Cardiac muscle cell (in vitro differentiated cells and primary cell): ENCODE measurements around the gene TSPAN14. TPM values are rescaled to one million over a fixed set of nuclear protein-coding genes. Genes with fewer than 3 reads are reported as not detected.

Experiments
- DNase-seq, 2 donors: peaks; one replicate each; pipeline versions ENCODE4 v3.0.0 to v3.0.0-alpha.2; 2010 to 2017; ENCODE audit warnings: low read depth in 1 of 2, low spot score in 1 of 2
- H3K27ac ChIP-seq: fragments of 200-600 bp; sonication (generic); 2 replicates; pipeline ENCODE4 v1.5.1; 2016
- H3K27me3 ChIP-seq: fragments of 200-600 bp; sonication (generic); 2 replicates; pipeline ENCODE4 v1.6.0; 2016; ENCODE audit warnings: control low read depth
- H3K36me3 ChIP-seq: fragments of 200-600 bp; sonication (generic); 2 replicates; pipeline ENCODE4 v1.5.1; 2016; ENCODE audit warnings: control low read depth
- H3K4me1 ChIP-seq: fragments of 200-600 bp; sonication (generic); 2 replicates; pipeline ENCODE4 v1.8.1; 2017; ENCODE audit warnings: low read depth, mild to moderate bottlenecking, mixed run types
- H3K4me3 ChIP-seq: fragments of 200-600 bp; sonication (generic); 2 replicates; pipeline ENCODE4 v1.5.1; 2016; ENCODE audit warnings: mild to moderate bottlenecking
- H3K9me3 ChIP-seq: fragments of 200-600 bp; sonication (generic); 2 replicates; pipeline ENCODE4 v1.5.1; 2017; ENCODE audit warnings: low read depth, mild to moderate bottlenecking, control low read depth
- CTCF ChIP-seq: IDR thresholded peaks from 2 replicates; pipeline ENCODE4 v1.5.1; 2012; ENCODE audit warnings: low read depth, mild to moderate bottlenecking, low read length
- polyA plus RNA-seq: library from polyadenylated mRNA; unstranded; fragments of >200 nt; fragmentation: Nextera tagmentation; extraction: Ambion mirVana; gene quantifications from 2 replicates; pipeline ENCODE4 v1.2.1, GENCODE V29; 2016
- total RNA-seq: library from RNA; depleted of rRNA; stranded (reverse); fragments of >200 nt; gene quantifications from 2 replicates; pipeline ENCODE4 v1.2.3, GENCODE V29; 2016

Gene TSPAN14
- total and polyA plus RNA-seq, 2 experiments from 2014 or later: 31.6 to 55.1 TPM

- DNase-seq: no peak
- H3K27me3 ChIP-seq: no peaks in the 10 kb centered on the region
- no peaks in the 10 kb centered on the region for H3K9me3 ChIP-seq
- no peak for TF ChIP-seq CTCF
- no peaks in the 10 kb centered on the region for H3K4me1 ChIP-seq
- H3K36me3 ChIP-seq: no peaks in the 10 kb centered on the region
- H3K4me3 ChIP-seq: no peak overlapping the region
- H3K27ac ChIP-seq: no peak overlapping the region
Observed at GRCh38 chr10:80554050-80554449, 99.9 kb downstream of the TSPAN14 start.

GRCh38 chr10:80555415-80555814, 101.3 kb downstream of the TSPAN14 start:
- Histone ChIP-seq H3K36me3 (no peaks in the 10 kb centered on the region), H3K27me3 (no peaks in the 10 kb centered on the region), H3K9me3 (no peaks in the 10 kb centered on the region), H3K4me1 (no peaks in the 10 kb centered on the region), H3K27ac (no peak overlapping the region), H3K4me3 (no peak overlapping the region)
- no peak for TF ChIP-seq CTCF
- no peak for DNase-seq

- no peak for TF ChIP-seq CTCF
- H3K36me3 ChIP-seq: no peaks in the 10 kb centered on the region
- no peak for DNase-seq
- no peaks in the 10 kb centered on the region for H3K9me3 ChIP-seq
- no peak overlapping the region for H3K27ac ChIP-seq
- no peaks in the 10 kb centered on the region for H3K4me1 ChIP-seq
- no peaks in the 10 kb centered on the region for H3K27me3 ChIP-seq
- H3K4me3 ChIP-seq: no peak overlapping the region
Observed at GRCh38 chr10:80561950-80562349, 107.8 kb downstream of the TSPAN14 start.

- Histone ChIP-seq H3K4me1 (no peaks in the 10 kb centered on the region), H3K4me3 (no peak overlapping the region), H3K27me3 (no peaks in the 10 kb centered on the region), H3K27ac (no peak overlapping the region), H3K9me3 (no peaks in the 10 kb centered on the region), H3K36me3 (no peaks in the 10 kb centered on the region)
- TF ChIP-seq CTCF: no peak
- DNase-seq: no peak
Observed at GRCh38 chr10:80567292-80567691, 113.2 kb downstream of the TSPAN14 start.

- Histone ChIP-seq H3K27ac (no peak overlapping the region), H3K4me3 (no peak overlapping the region), H3K9me3 (no peaks in the 10 kb centered on the region), H3K4me1 (no peaks in the 10 kb centered on the region), H3K36me3 (no peaks in the 10 kb centered on the region), H3K27me3 (no peaks in the 10 kb centered on the region)
- no peak for DNase-seq
- no peak for TF ChIP-seq CTCF
Observed at GRCh38 chr10:80569131-80569895, 115.2 kb downstream of the TSPAN14 start.
